Choroid plexus epithelial cell (primary cell): ENCODE data around the gene VEGFA.
"Not testable (repeated sequence)": the region's sequence is repeated elsewhere in the genome, so short reads cannot be mapped to it uniquely, and the experiment has no call there.

Experiments used
- DNase-seq: peaks from one replicate; pipeline ENCODE4 v3.0.0-alpha.2; 2010; ENCODE audit warnings: low read depth
- H3K4me3 ChIP-seq: 2 replicates; pipeline ENCODE4 v1.5.1; 2011; ENCODE audit warnings: low read depth, mild to moderate bottlenecking, control low read depth, low read length, moderate library complexity
- TF ChIP-seq, protein P1 (sequence below): conservative IDR thresholded peaks from 2 replicates; pipeline ENCODE4 v1.5.1; 2011; ENCODE audit warnings: low read depth, mild to moderate bottlenecking, control low read depth, inconsistent platforms, low read length, moderate library complexity

VEGFA gene

GRCh38 chr6:43811733-43812099 lies 41.7 kb downstream of the VEGFA start:
- H3K4me3 ChIP-seq, result no peak overlapping the region
- TF ChIP-seq, protein P1, sequence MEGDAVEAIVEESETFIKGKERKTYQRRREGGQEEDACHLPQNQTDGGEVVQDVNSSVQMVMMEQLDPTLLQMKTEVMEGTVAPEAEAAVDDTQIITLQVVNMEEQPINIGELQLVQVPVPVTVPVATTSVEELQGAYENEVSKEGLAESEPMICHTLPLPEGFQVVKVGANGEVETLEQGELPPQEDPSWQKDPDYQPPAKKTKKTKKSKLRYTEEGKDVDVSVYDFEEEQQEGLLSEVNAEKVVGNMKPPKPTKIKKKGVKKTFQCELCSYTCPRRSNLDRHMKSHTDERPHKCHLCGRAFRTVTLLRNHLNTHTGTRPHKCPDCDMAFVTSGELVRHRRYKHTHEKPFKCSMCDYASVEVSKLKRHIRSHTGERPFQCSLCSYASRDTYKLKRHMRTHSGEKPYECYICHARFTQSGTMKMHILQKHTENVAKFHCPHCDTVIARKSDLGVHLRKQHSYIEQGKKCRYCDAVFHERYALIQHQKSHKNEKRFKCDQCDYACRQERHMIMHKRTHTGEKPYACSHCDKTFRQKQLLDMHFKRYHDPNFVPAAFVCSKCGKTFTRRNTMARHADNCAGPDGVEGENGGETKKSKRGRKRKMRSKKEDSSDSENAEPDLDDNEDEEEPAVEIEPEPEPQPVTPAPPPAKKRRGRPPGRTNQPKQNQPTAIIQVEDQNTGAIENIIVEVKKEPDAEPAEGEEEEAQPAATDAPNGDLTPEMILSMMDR, result no peak
- DNase-seq, result no peak

- no peak overlapping the region for H3K4me3 ChIP-seq
- DNase-seq, result peak; percentile 61
- TF ChIP-seq, protein P1, result no peak
Observed at GRCh38 chr6:43812850-43813578, 43.0 kb downstream of the VEGFA start.

- DNase-seq, result no peak
- no peak overlapping the region for H3K4me3 ChIP-seq
- TF ChIP-seq, protein P1, result no peak
Observed at GRCh38 chr6:43814111-43814510, 44.1 kb downstream of the VEGFA start.

- TF ChIP-seq, protein P1, result no peak
- H3K4me3 ChIP-seq, result no peak overlapping the region
- no peak for DNase-seq
Observed at GRCh38 chr6:43814865-43815264, 44.9 kb downstream of the VEGFA start.

DNA sequence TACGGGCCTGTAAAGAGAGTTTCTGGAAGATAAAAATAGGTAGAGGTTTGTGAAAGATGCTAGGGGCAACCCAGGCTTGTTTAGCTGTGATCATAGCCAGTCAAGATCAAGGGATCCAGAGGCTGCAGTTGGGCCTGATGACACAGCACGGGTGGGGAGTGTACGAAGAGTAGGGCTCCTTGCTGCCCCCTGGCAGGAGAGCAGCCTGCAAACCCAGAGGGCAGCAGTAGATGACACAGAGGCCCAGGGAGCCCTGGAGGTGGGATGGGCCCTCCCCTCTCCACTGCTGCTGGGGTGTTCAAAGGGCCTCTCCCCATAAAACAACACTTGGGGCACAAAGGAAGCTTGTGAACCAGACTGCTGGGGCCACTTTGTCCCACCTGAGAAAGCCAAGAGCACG lies 47.2 kb downstream of the VEGFA start:
- TF ChIP-seq, protein P1, result peak; percentile 45
- no peak overlapping the region for H3K4me3 ChIP-seq
- DNase-seq, result peak; percentile 32

- not testable (repeated sequence) for DNase-seq, H3K4me3 ChIP-seq
Observed at GRCh38 chr6:43818973-43819372, 49.0 kb downstream of the VEGFA start.

- TF ChIP-seq, protein P1, result no peak
- no peak overlapping the region for H3K4me3 ChIP-seq
- no peak for DNase-seq
Observed at GRCh38 chr6:43819958-43820357, 49.9 kb downstream of the VEGFA start.
